HEK293 (cell line): ENCODE measurements around the gene CHN2.
A peak's percentile ranks its signal among the peaks of the same experiment; 100 is the strongest.

Experiments
- CTCF ChIA-PET: fragments of 350-600 bp; formaldehyde crosslinking; extraction: SDS; loops from one replicate; lab custom pipeline; 2021; ENCODE audit warnings: antibody characterized with exemption; lab: Yijun Ruan, JAX
- POLR2A ChIA-PET: fragments of 300-600 bp; formaldehyde crosslinking; extraction: SDS; loops from one replicate; lab custom pipeline; 2020; ENCODE audit warnings: antibody characterized with exemption, inconsistent platforms; lab: Yijun Ruan, JAX
- H3K27ac ChIP-seq: fragments of 200-500 bp; sonication (Bioruptor generic); 2 replicates; pipeline ENCODE4 v1.5.1; 2014; ENCODE audit warnings: low read depth, low read length, control low read depth, inconsistent platforms; ENCODE audit errors: extremely low read depth
- H3K36me3 ChIP-seq, 2 experiments: fragments of 200-500 bp in 1 of 2; sonication (Bioruptor generic) in 1 of 2; 1 replicate in 1 of 2; 2 replicates in 1 of 2; pipeline ENCODE4 v1.5.1; 2014 to 2017; ENCODE audit warnings: inconsistent platforms in 2 of 2, low read length in 2 of 2; ENCODE audit not compliant: control insufficient read depth in 2 of 2, insufficient read depth in 1 of 2
- H3K4me1 ChIP-seq: fragments of 200-500 bp; sonication (Bioruptor generic); 2 replicates; pipeline ENCODE4 v1.5.1; 2014; ENCODE audit warnings: mild to moderate bottlenecking, low read length, inconsistent platforms; ENCODE audit not compliant: control insufficient read depth, insufficient read depth
- H3K4me3 ChIP-seq: 2 replicates; pipeline ENCODE4 v1.5.1; 2011; ENCODE audit warnings: low read depth, mild to moderate bottlenecking, control low read depth, low read length, moderate library complexity
- H3K9me3 ChIP-seq: fragments of 200-500 bp; sonication (Bioruptor generic); 2 replicates; pipeline ENCODE4 v1.5.1; 2014; ENCODE audit warnings: low read depth, low read length, inconsistent platforms; ENCODE audit not compliant: control insufficient read depth, insufficient read depth
- EGR2 ChIP-seq: fragments of 450-650 bp; formaldehyde crosslinking; IDR thresholded peaks from 2 replicates; pipeline ENCODE4 v1.5.1; 2016; ENCODE audit warnings: low read depth, missing biosample characterization, missing genetic modification characterization
- KLF10 ChIP-seq: fragments of 450-650 bp; IDR thresholded peaks from 2 replicates; pipeline ENCODE4 v1.5.1; 2018; ENCODE audit warnings: missing biosample characterization, mild to moderate bottlenecking, missing genetic modification characterization
- WT1 ChIP-seq: fragments of 450-650 bp; formaldehyde crosslinking; IDR thresholded peaks from 2 replicates; pipeline ENCODE4 v1.5.1; 2016; ENCODE audit warnings: missing biosample characterization, missing genetic modification characterization
- YY1 ChIP-seq: fragments of 450-650 bp; formaldehyde crosslinking; IDR thresholded peaks from 2 replicates; pipeline ENCODE4 v1.5.1; 2018; ENCODE audit warnings: missing biosample characterization, missing genetic modification characterization
- ZBTB17 ChIP-seq: fragments of 450-650 bp; formaldehyde crosslinking; IDR thresholded peaks from 2 replicates; pipeline ENCODE4 v1.5.1; 2016; ENCODE audit warnings: missing biosample characterization, missing genetic modification characterization
- ZBTB8A ChIP-seq: fragments of 450-650 bp; formaldehyde crosslinking; IDR thresholded peaks from 2 replicates; pipeline ENCODE4 v1.5.1; 2016; ENCODE audit warnings: missing biosample characterization, missing genetic modification characterization
- ZNF121 ChIP-seq: fragments of 450-650 bp; formaldehyde crosslinking; IDR thresholded peaks from 2 replicates; pipeline ENCODE4 v1.5.1; 2016; ENCODE audit warnings: missing biosample characterization, missing genetic modification characterization
- ZNF16 ChIP-seq: fragments of 450-650 bp; formaldehyde crosslinking; IDR thresholded peaks from 2 replicates; pipeline ENCODE4 v1.5.1; 2016; ENCODE audit warnings: low read depth, missing biosample characterization, missing genetic modification characterization
- ZNF184 ChIP-seq: fragments of 450-650 bp; IDR thresholded peaks from 2 replicates; pipeline ENCODE4 v1.5.1; 2018; ENCODE audit warnings: missing biosample characterization, mild to moderate bottlenecking, missing genetic modification characterization
- ZNF23 ChIP-seq: fragments of 450-650 bp; formaldehyde crosslinking; IDR thresholded peaks from 2 replicates; pipeline ENCODE4 v1.5.1; 2016; ENCODE audit warnings: missing biosample characterization, missing genetic modification characterization, borderline replicate concordance
- ZNF37A ChIP-seq: fragments of 450-650 bp; IDR thresholded peaks from 2 replicates; pipeline ENCODE4 v1.5.1; 2018; ENCODE audit warnings: missing biosample characterization, missing genetic modification characterization
- ZNF423 ChIP-seq: fragments of 450-650 bp; formaldehyde crosslinking; IDR thresholded peaks from 2 replicates; pipeline ENCODE4 v1.5.1; 2016; ENCODE audit warnings: missing biosample characterization, missing genetic modification characterization
- ZNF585B ChIP-seq: fragments of 450-650 bp; formaldehyde crosslinking; IDR thresholded peaks from 2 replicates; pipeline ENCODE4 v1.5.1; 2016; ENCODE audit warnings: missing biosample characterization, missing genetic modification characterization
- ZNF677 ChIP-seq: fragments of 450-650 bp; IDR thresholded peaks from 2 replicates; pipeline ENCODE4 v1.5.0; 2018; ENCODE audit warnings: missing biosample characterization, mild to moderate bottlenecking, missing genetic modification characterization, moderate library complexity
- ZNF791 ChIP-seq: fragments of 450-650 bp; formaldehyde crosslinking; IDR thresholded peaks from 2 replicates; pipeline ENCODE4 v1.5.1; 2016; ENCODE audit warnings: missing biosample characterization, missing genetic modification characterization
- TF ChIP-seq, protein P1 (sequence below): fragments of 450-650 bp; formaldehyde crosslinking; IDR thresholded peaks from 2 replicates; pipeline ENCODE4 v1.5.1; 2016; ENCODE audit warnings: missing biosample characterization, missing genetic modification characterization
- TF ChIP-seq, protein P2 (sequence below): fragments of 450-650 bp; formaldehyde crosslinking; IDR thresholded peaks from 2 replicates; pipeline ENCODE4 v1.5.1; 2016; ENCODE audit warnings: missing biosample characterization, missing genetic modification characterization
- TF ChIP-seq, protein P3 (sequence below): fragments of 450-650 bp; formaldehyde crosslinking; IDR thresholded peaks from 2 replicates; pipeline ENCODE4 v1.5.1; 2017; ENCODE audit warnings: missing biosample characterization, missing genetic modification characterization
- TF ChIP-seq, protein P4 (sequence below): fragments of 450-650 bp; formaldehyde crosslinking; IDR thresholded peaks from 2 replicates; pipeline ENCODE4 v1.5.1; 2016; ENCODE audit warnings: missing biosample characterization, missing genetic modification characterization

Gene CHN2

DNA sequence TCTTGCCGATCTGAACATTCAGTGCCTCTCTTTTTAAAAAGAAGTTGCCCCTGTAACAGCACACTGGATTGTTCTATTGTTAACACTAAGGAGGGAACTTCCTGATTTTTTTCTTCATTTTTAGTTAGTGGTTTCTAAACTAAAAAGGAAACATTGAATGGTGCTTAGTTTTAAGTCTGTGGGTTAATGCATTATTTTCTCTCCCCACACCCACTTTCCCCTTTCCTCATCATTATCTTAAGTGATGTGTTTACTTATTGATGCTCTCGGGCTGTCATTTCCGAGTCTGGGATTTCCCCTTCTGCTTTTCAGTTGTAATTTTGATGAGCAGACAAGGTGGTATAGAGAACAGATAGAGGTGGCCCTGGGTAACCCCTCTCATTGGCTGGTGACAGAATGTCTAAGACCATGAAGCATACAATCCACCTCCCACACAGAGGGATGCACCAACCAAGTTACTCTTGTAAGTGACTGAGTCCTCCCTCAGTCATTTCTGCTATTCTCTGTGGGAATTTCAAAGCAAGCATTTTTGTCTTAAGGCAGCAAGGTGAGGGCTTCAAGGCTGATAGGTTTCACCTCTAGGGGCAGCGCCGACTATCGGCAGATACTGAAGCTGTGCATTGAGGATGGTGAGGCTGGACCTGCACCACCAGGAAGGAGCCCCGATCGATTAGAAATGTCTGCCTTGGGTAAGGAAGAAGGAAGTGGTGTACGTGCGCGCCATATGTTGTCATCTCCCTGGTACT, 49.5 kb downstream of the CHN2 start:
- POLR2A ChIA-PET, result no interaction called here
- Histone ChIP-seq H3K27ac (no peak overlapping the region), H3K36me3 (no peaks in the 10 kb centered on the region), H3K4me1 (no peaks in the 10 kb centered on the region), H3K9me3 (no peaks in the 10 kb centered on the region), H3K4me3 (no peak overlapping the region)
- CTCF ChIA-PET, result no interaction called here
- peak; percentile 23; the same call in 1 of the 2 replicates for TF ChIP-seq ZBTB17 (tag by site-specific recombination)
- no peak for TF ChIP-seq ZNF16
- TF ChIP-seq ZNF677 (tag by site-specific recombination), result no peak
- no peak for TF ChIP-seq WT1 (tag by site-specific recombination)
- TF ChIP-seq, all 188 proteins: peak for 1

DNA sequence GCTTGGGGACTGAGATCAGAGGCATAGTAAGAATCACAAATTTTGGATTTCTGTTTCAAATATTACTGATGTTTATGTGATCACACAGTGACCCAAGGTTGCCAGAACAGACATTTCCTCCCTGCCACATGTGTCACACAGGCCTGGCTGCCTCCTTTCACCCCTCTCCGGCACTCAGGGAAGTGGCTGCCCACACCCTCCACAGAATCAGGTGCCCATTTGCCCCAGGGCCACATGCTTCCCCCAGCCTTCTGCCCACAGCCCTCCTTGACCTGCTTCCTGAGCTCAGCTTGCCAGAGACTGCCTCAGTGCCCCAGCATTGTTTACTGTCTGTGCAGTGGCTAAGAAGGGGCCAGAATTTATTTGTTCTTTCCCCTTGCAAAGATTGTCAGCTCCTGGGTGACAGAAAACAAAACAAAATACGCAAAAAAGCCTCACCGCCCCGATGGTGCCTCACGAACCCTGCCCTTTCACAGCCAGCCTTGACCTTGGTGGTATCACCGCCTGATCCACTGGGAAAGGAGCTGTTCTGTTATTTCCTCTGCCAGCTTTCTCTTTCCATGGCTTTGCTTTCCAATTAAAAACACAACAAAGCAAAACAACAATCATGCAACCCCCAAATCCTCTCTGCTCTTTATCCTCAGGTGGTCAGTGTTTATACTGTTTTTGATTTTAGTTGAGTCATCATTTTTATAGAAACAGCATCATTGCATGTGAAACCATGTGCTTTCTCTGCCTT, 52.8 kb downstream of the CHN2 start:
- ChIA-PET CTCF (interaction anchor here (1.2 kb wide), 1 partner anchor 58 kb away, joined by 3 read pairs; no protein-coding TSS in a partner anchor), POLR2A (no interaction called here)
- Histone ChIP-seq H3K4me3 (no peak overlapping the region), H3K9me3 (no peaks in the 10 kb centered on the region), H3K27ac (no peak overlapping the region), H3K36me3 (no peaks in the 10 kb centered on the region), H3K4me1 (no peaks in the 10 kb centered on the region)
- no peak for TF ChIP-seq KLF10 (tag by site-specific recombination)
- no peak for TF ChIP-seq ZNF16
- TF ChIP-seq ZNF423 (tag by site-specific recombination), result no peak
- no peak for TF ChIP-seq ZNF37A (tag by site-specific recombination)
- TF ChIP-seq, protein P1, sequence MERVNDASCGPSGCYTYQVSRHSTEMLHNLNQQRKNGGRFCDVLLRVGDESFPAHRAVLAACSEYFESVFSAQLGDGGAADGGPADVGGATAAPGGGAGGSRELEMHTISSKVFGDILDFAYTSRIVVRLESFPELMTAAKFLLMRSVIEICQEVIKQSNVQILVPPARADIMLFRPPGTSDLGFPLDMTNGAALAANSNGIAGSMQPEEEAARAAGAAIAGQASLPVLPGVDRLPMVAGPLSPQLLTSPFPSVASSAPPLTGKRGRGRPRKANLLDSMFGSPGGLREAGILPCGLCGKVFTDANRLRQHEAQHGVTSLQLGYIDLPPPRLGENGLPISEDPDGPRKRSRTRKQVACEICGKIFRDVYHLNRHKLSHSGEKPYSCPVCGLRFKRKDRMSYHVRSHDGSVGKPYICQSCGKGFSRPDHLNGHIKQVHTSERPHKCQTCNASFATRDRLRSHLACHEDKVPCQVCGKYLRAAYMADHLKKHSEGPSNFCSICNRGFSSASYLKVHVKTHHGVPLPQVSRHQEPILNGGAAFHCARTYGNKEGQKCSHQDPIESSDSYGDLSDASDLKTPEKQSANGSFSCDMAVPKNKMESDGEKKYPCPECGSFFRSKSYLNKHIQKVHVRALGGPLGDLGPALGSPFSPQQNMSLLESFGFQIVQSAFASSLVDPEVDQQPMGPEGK (tag by site-specific recombination), result no peak
- no peak for TF ChIP-seq ZBTB17 (tag by site-specific recombination)
- TF ChIP-seq, protein P2, sequence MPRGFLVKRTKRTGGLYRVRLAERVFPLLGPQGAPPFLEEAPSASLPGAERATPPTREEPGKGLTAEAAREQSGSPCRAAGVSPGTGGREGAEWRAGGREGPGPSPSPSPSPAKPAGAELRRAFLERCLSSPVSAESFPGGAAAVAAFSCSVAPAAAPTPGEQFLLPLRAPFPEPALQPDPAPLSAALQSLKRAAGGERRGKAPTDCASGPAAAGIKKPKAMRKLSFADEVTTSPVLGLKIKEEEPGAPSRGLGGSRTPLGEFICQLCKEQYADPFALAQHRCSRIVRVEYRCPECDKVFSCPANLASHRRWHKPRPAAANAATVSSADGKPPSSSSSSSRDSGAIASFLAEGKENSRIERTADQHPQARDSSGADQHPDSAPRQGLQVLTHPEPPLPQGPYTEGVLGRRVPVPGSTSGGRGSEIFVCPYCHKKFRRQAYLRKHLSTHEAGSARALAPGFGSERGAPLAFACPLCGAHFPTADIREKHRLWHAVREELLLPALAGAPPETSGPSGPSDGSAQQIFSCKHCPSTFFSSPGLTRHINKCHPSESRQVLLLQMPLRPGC, result no peak
- TF ChIP-seq ZNF585B, result no peak
- TF ChIP-seq EGR2 (tag by site-specific recombination), result no peak
- TF ChIP-seq, protein P3, sequence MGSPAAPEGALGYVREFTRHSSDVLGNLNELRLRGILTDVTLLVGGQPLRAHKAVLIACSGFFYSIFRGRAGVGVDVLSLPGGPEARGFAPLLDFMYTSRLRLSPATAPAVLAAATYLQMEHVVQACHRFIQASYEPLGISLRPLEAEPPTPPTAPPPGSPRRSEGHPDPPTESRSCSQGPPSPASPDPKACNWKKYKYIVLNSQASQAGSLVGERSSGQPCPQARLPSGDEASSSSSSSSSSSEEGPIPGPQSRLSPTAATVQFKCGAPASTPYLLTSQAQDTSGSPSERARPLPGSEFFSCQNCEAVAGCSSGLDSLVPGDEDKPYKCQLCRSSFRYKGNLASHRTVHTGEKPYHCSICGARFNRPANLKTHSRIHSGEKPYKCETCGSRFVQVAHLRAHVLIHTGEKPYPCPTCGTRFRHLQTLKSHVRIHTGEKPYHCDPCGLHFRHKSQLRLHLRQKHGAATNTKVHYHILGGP (tag by site-specific recombination), result no peak
- TF ChIP-seq ZNF184 (tag by site-specific recombination), result no peak
- no peak for TF ChIP-seq ZNF791 (tag by site-specific recombination)
- TF ChIP-seq ZBTB8A (tag by site-specific recombination), result no peak
- no peak for TF ChIP-seq ZNF121
- no peak for TF ChIP-seq YY1 (tag by site-specific recombination)
- TF ChIP-seq, protein P4, sequence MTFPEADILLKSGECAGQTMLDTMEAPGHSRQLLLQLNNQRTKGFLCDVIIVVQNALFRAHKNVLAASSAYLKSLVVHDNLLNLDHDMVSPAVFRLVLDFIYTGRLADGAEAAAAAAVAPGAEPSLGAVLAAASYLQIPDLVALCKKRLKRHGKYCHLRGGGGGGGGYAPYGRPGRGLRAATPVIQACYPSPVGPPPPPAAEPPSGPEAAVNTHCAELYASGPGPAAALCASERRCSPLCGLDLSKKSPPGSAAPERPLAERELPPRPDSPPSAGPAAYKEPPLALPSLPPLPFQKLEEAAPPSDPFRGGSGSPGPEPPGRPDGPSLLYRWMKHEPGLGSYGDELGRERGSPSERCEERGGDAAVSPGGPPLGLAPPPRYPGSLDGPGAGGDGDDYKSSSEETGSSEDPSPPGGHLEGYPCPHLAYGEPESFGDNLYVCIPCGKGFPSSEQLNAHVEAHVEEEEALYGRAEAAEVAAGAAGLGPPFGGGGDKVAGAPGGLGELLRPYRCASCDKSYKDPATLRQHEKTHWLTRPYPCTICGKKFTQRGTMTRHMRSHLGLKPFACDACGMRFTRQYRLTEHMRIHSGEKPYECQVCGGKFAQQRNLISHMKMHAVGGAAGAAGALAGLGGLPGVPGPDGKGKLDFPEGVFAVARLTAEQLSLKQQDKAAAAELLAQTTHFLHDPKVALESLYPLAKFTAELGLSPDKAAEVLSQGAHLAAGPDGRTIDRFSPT, result no peak
- TF ChIP-seq ZNF23 (tag by site-specific recombination), result no peak
